HCT116 (cell line): Measurements from ENCODE around the gene NDUFS6. TPM values are rescaled to one million over a fixed set of nuclear protein-coding genes. Genes with fewer than 3 reads are reported as not detected.

Experiments used
- ATAC-seq: fragments of 200-7000 bp; cut with Tn5 transposase; 2 replicates; pipeline ENCODE4 v1.9.1; 2020; ENCODE audit warnings: mild to moderate bottlenecking, moderate library complexity
- BruUV-seq: library from RNA; stranded (reverse); fragments of 400-500 nt; replicated peaks from 2 replicates; lab custom pipeline; 2021; lab: Mats Ljungman, UMichigan
- CTCF ChIA-PET: fragments of 300-600 bp; sonication (Branson Sonifier 250); formaldehyde crosslinking; loops from one replicate; lab custom pipeline; 2021; ENCODE audit warnings: antibody characterized with exemption; lab: Charles Lee
- POLR2A ChIA-PET: fragments of 300-600, 350-600 bp; sonication (Branson Sonifier 250); formaldehyde crosslinking; loops from one replicate; lab custom pipeline; 2021; ENCODE audit warnings: antibody characterized with exemption; lab: Charles Lee
- RAD21 ChIA-PET, 2 experiments: fragments of 300-600 bp; sonication (Branson Sonifier 250); formaldehyde crosslinking; loops; one replicate each; lab custom pipeline; 2023; ENCODE audit warnings: low total read pairs in 2 of 2; ENCODE audit not compliant: uncharacterized antibody in 2 of 2, unreplicated experiment in 2 of 2, low non-redundant PET in 1 of 2; lab: Charles Lee
- DNase-seq: peaks from one replicate; pipeline ENCODE4 v3.0.0-alpha.2; 2010; ENCODE audit warnings: low read depth, low spot score
- H2AFZ ChIP-seq: fragments of 200-600 bp; shearing (Covaris generic), sonication (generic); 2 replicates; pipeline ENCODE4 v1.6.1; 2017; ENCODE audit warnings: low read depth, mixed run types, mixed read lengths, antibody characterized with exemption, low read length; ENCODE audit not compliant: poor library complexity, severe bottlenecking
- H3K27ac ChIP-seq: 2 replicates; pipeline ENCODE4 v1.5.1; 2012; ENCODE audit warnings: low read depth, low read length
- H3K27me3 ChIP-seq: fragments of 200-600 bp; sonication (generic); 2 replicates; pipeline ENCODE4 v1.6.1; 2016; ENCODE audit warnings: mixed run types, low read length, mixed read lengths; ENCODE audit not compliant: insufficient read depth
- H3K36me3 ChIP-seq, 2 experiments: fragments of 200-500 bp in 1 of 2; fragments of 200-600 bp in 1 of 2; sonication (Bioruptor generic) in 1 of 2; sonication (generic) in 1 of 2; 2 replicates each; pipeline versions ENCODE4 v1.5.1 to v1.6.1; 2014 to 2016; ENCODE audit warnings: low read length in 2 of 2, inconsistent platforms in 1 of 2, mixed read lengths in 1 of 2, mixed run types in 1 of 2; ENCODE audit not compliant: insufficient read depth in 2 of 2, control insufficient read depth in 1 of 2
- H3K4me1 ChIP-seq, 2 experiments: fragments of 200-600 bp in 1 of 2; sonication (generic) in 1 of 2; 2 replicates each; pipeline versions ENCODE4 v1.5.1 to v1.6.1; 2012 to 2017; ENCODE audit warnings: low read length in 2 of 2, inconsistent platforms in 1 of 2, mild to moderate bottlenecking in 1 of 2, mixed read lengths in 1 of 2, mixed run types in 1 of 2, moderate library complexity in 1 of 2; ENCODE audit not compliant: insufficient read depth in 2 of 2, control insufficient read depth in 1 of 2
- H3K4me2 ChIP-seq: fragments of 200-600 bp; sonication (generic); 2 replicates; pipeline ENCODE4 v1.6.1; 2017; ENCODE audit warnings: mixed run types, low read length, mixed read lengths
- H3K4me3 ChIP-seq, 2 experiments: fragments of 200-600 bp in 1 of 2; sonication (generic) in 1 of 2; replicated peaks in 1 of 2; 2 replicates each; pipeline ENCODE4 v1.5.1; 2011 to 2016; ENCODE audit warnings: low read length in 2 of 2, control low read depth in 1 of 2, low read depth in 1 of 2, mild to moderate bottlenecking in 1 of 2, mixed read lengths in 1 of 2, mixed run types in 1 of 2
- H3K79me2 ChIP-seq: fragments of 200-600 bp; sonication (generic); 2 replicates; pipeline ENCODE4 v1.6.1; 2017; ENCODE audit warnings: mild to moderate bottlenecking, mixed run types, low read length, moderate library complexity, mixed read lengths; ENCODE audit not compliant: insufficient read depth
- H3K9ac ChIP-seq: fragments of 200-600 bp; sonication (generic); 2 replicates; pipeline ENCODE4 v1.6.1; 2016; ENCODE audit warnings: low read length, mixed read lengths
- H3K9me2 ChIP-seq: fragments of 200-600 bp; sonication (generic), shearing (Covaris generic); 2 replicates; pipeline ENCODE4 v1.6.1; 2017; ENCODE audit warnings: mixed run types, mild to moderate bottlenecking, moderate library complexity; ENCODE audit not compliant: insufficient read depth
- H3K9me3 ChIP-seq, 2 experiments: fragments of 200-500 bp in 1 of 2; fragments of 200-600 bp in 1 of 2; sonication (Bioruptor generic) in 1 of 2; sonication (generic) in 1 of 2; 2 replicates each; pipeline ENCODE4 v1.6.1; 2014 to 2017; ENCODE audit warnings: low read length in 2 of 2, mixed read lengths in 2 of 2, inconsistent platforms in 1 of 2, low read depth in 1 of 2, mild to moderate bottlenecking in 1 of 2, mixed run types in 1 of 2, moderate library complexity in 1 of 2; ENCODE audit not compliant: control insufficient read depth in 1 of 2, insufficient read depth in 1 of 2
- H4K20me1 ChIP-seq: fragments of 200-600 bp; sonication (generic), shearing (Covaris generic); 2 replicates; pipeline ENCODE4 v1.6.1; 2017; ENCODE audit warnings: mixed run types, mild to moderate bottlenecking, moderate library complexity; ENCODE audit not compliant: insufficient read depth
- CBX3 ChIP-seq: IDR thresholded peaks from 2 replicates; pipeline ENCODE4 v1.6.1; 2012; ENCODE audit warnings: low read depth
- EZH2phosphoT487 ChIP-seq: fragments of 200-600 bp; IDR thresholded peaks from 2 replicates; pipeline ENCODE4 v1.6.1; 2018; ENCODE audit warnings: antibody characterized with exemption, borderline replicate concordance
- FOSL1 ChIP-seq: IDR thresholded peaks from 2 replicates; pipeline ENCODE4 v1.6.1; 2012; ENCODE audit warnings: low read depth
- MAX ChIP-seq: IDR thresholded peaks from 2 replicates; pipeline ENCODE4 v1.6.1; 2012
- POLR2AphosphoS5 ChIP-seq: IDR thresholded peaks from 2 replicates; pipeline ENCODE4 v1.6.1; 2011; ENCODE audit warnings: mild to moderate bottlenecking, low read depth, low read length, moderate library complexity
- RAD21 ChIP-seq: IDR thresholded peaks from 2 replicates; pipeline ENCODE4 v1.6.1; 2012; ENCODE audit warnings: low read depth, mild to moderate bottlenecking
- SIN3A ChIP-seq: IDR thresholded peaks from 2 replicates; pipeline ENCODE4 v1.6.1; 2012; ENCODE audit warnings: low read depth
- SP1 ChIP-seq: IDR thresholded peaks from 2 replicates; pipeline ENCODE4 v1.6.1; 2012; ENCODE audit warnings: low read depth
- SRF ChIP-seq: IDR thresholded peaks from 2 replicates; pipeline ENCODE4 v1.6.1; 2012; ENCODE audit warnings: low read depth
- YY1 ChIP-seq: IDR thresholded peaks from 2 replicates; pipeline ENCODE4 v1.6.1; 2011; ENCODE audit warnings: low read length, low read depth, moderate library complexity, mild to moderate bottlenecking; ENCODE audit not compliant: insufficient replicate concordance; ENCODE audit errors: extremely low read depth
- ZBTB33 ChIP-seq: IDR thresholded peaks from 2 replicates; pipeline ENCODE4 v1.6.1; 2011; ENCODE audit warnings: mild to moderate bottlenecking, low read length, moderate library complexity; ENCODE audit not compliant: insufficient replicate concordance; ENCODE audit errors: extremely low read depth
- ZFX ChIP-seq: fragments of 450-650 bp; IDR thresholded peaks from 2 replicates; pipeline ENCODE4 v1.6.1; 2017
- ZNF274 ChIP-seq: fragments of 200-500 bp; sonication (Bioruptor generic); IDR thresholded peaks from 2 replicates; pipeline ENCODE4 v1.6.1; 2014; ENCODE audit warnings: mild to moderate bottlenecking, low read depth, low read length, inconsistent platforms
- intact Hi-C: fragments of 100-400 bp; cut with micrococcal nuclease; formaldehyde crosslinking; loops from 2 replicates; pipeline ENCODE4 v1.10.0; 2022
- total RNA-seq: library from RNA; stranded (reverse); gene quantifications from one replicate; pipeline ENCODE4 v1.2.1, GENCODE V29; 2021; ENCODE audit not compliant: unreplicated experiment

NDUFS6 gene
- total RNA-seq, 1 experiment from 2014 or later, result 43.8 TPM

- no TSS peak for BruUV-seq
- RAD21 ChIA-PET, result no interaction called here
- no peak overlapping the region for H3K4me2 ChIP-seq
- intact Hi-C loops, result loop anchor here (10.0 kb wide), 1 partner anchor 129 kb away; no protein-coding TSS in a partner anchor
- H3K36me3 ChIP-seq, result peaks cover 52 to 75% of the 10 kb centered on the region in 2 experiments
- H2AFZ ChIP-seq, result no peak overlapping the region
- no peak overlapping the region for H3K27ac ChIP-seq
- peaks cover 0 to 12% of the 10 kb centered on the region in 2 experiments; a peak in 1 of 4 replicates for H3K4me1 ChIP-seq
- POLR2A ChIA-PET, result no interaction called here
- DNase-seq, result no peak
- H3K9me3 ChIP-seq, result no peaks in the 10 kb centered on the region
- H4K20me1 ChIP-seq, result no peaks in the 10 kb centered on the region
- H3K9me2 ChIP-seq, result no peaks in the 10 kb centered on the region
- H3K27me3 ChIP-seq, result no peaks in the 10 kb centered on the region
- no peak overlapping the region for H3K4me3 ChIP-seq
- no peak for TF ChIP-seq RAD21
- no peak for TF ChIP-seq SRF
- TF ChIP-seq EZH2phosphoT487, result no peak
- TF ChIP-seq FOSL1, result no peak
- TF ChIP-seq ZNF274, result no peak
- no peak for TF ChIP-seq CBX3
- TF ChIP-seq SP1, result no peak
- H3K79me2 ChIP-seq, result peaks cover 97% of the 10 kb centered on the region
- ATAC-seq, result no peak
- no peak overlapping the region for H3K9ac ChIP-seq
- CTCF ChIA-PET, result no interaction called here
Observed at GRCh38 chr5:1805326-1805725, 4.1 kb downstream of the NDUFS6 start.

- no peak for TF ChIP-seq ZFX
- TF ChIP-seq YY1, result no peak
- TF ChIP-seq MAX, result no peak
- no peak for TF ChIP-seq SRF
- TF ChIP-seq POLR2AphosphoS5, result no peak
- TF ChIP-seq ZBTB33, result no peak
- TF ChIP-seq SIN3A, result no peak
- no peak for TF ChIP-seq CBX3
- Histone ChIP-seq H3K9me2 (no peaks in the 10 kb centered on the region), H3K4me3 (no peak overlapping the region), H3K4me2 (no peak overlapping the region), H4K20me1 (no peaks in the 10 kb centered on the region), H3K36me3 (peaks cover 54 to 78% of the 10 kb centered on the region in 2 experiments), H3K79me2 (peaks cover 97% of the 10 kb centered on the region), H2AFZ (no peak overlapping the region), H3K27ac (no peak overlapping the region), H3K9me3 (no peaks in the 10 kb centered on the region), H3K27me3 (no peaks in the 10 kb centered on the region), H3K4me1 (peaks cover 0 to 8% of the 10 kb centered on the region in 2 experiments; a peak in 1 of 4 replicates), H3K9ac (no peak overlapping the region)
- ATAC-seq, result no peak
- RAD21 ChIA-PET, result no interaction called here
- intact Hi-C loops, result loop anchor here (10.0 kb wide), 1 partner anchor 129 kb away; no protein-coding TSS in a partner anchor
- no peak for DNase-seq
- POLR2A ChIA-PET, result no interaction called here
- BruUV-seq, result no TSS peak
- CTCF ChIA-PET, result no interaction called here
Observed at GRCh38 chr5:1805736-1806135, 4.5 kb downstream of the NDUFS6 start.
